CD8-positive, alpha-beta memory T cell (primary cell): Measurements from ENCODE around the gene NKIRAS2. TPM values are rescaled to one million over a fixed set of nuclear protein-coding genes. Genes with fewer than 3 reads are reported as not detected.

Experiments used
- CTCF ChIA-PET: fragments of 350-600 bp; sonication (Branson Sonifier 250); formaldehyde crosslinking; loops from one replicate; lab custom pipeline; 2021; ENCODE audit warnings: antibody characterized with exemption; lab: Charles Lee
- POLR2A ChIA-PET: fragments of 350-600 bp; sonication (Branson Sonifier 250); formaldehyde crosslinking; loops from one replicate; lab custom pipeline; 2021; ENCODE audit warnings: antibody characterized with exemption; lab: Charles Lee
- DNase-seq, 5 donors: peaks; one replicate each; pipeline versions ENCODE4 v3.0.0 to v3.0.0-alpha.2; 2020 to 2022; ENCODE audit warnings: mixed read lengths in 1 of 5
- H3K27ac ChIP-seq: one replicate; pipeline ENCODE4 v1.7.0; 2013; ENCODE audit warnings: low read depth, mild to moderate bottlenecking, low read length, moderate library complexity
- H3K27me3 ChIP-seq: 2 replicates; pipeline ENCODE4 v1.7.0; 2013; ENCODE audit warnings: low read length, mild to moderate bottlenecking; ENCODE audit not compliant: insufficient read depth, poor library complexity, severe bottlenecking
- H3K36me3 ChIP-seq: 2 replicates; pipeline ENCODE4 v1.7.0; 2013; ENCODE audit warnings: mild to moderate bottlenecking, low read length, moderate library complexity; ENCODE audit not compliant: insufficient read depth
- H3K4me1 ChIP-seq: 2 replicates; pipeline ENCODE4 v1.7.0; 2013; ENCODE audit warnings: mild to moderate bottlenecking, low read length, moderate library complexity; ENCODE audit not compliant: insufficient read depth
- H3K4me3 ChIP-seq: 2 replicates; pipeline ENCODE4 v1.7.0; 2013; ENCODE audit warnings: mild to moderate bottlenecking, low read length
- H3K9me3 ChIP-seq: 2 replicates; pipeline ENCODE4 v1.7.0; 2013; ENCODE audit warnings: mild to moderate bottlenecking, low read length
- H3K27ac Mint-ChIP-seq, 8 donors: one replicate each; pipeline ENCODE4 v1.8.0; 2020 to 2021; ENCODE audit warnings: mixed read lengths in 8 of 8, mild to moderate bottlenecking in 6 of 8, inconsistent platforms in 3 of 8, moderate library complexity in 3 of 8
- H3K27me3 Mint-ChIP-seq, 2 donors: one replicate each; pipeline ENCODE4 v1.8.0; 2020 to 2021; ENCODE audit warnings: mixed read lengths in 2 of 2, mild to moderate bottlenecking in 1 of 2, moderate library complexity in 1 of 2
- H3K36me3 Mint-ChIP-seq, 3 donors: one replicate each; pipeline ENCODE4 v1.8.0; 2020 to 2021; ENCODE audit warnings: mixed read lengths in 3 of 3, inconsistent platforms in 1 of 3, mild to moderate bottlenecking in 1 of 3
- H3K4me1 Mint-ChIP-seq, 3 donors: one replicate each; pipeline ENCODE4 v1.8.0; 2020 to 2021; ENCODE audit warnings: mixed read lengths in 3 of 3, inconsistent platforms in 1 of 3, mild to moderate bottlenecking in 1 of 3
- H3K4me3 Mint-ChIP-seq, 7 donors: one replicate each; pipeline ENCODE4 v1.8.0; 2020 to 2021; ENCODE audit warnings: mixed read lengths in 7 of 7, mild to moderate bottlenecking in 6 of 7, moderate library complexity in 4 of 7, inconsistent platforms in 2 of 7
- H3K9me3 Mint-ChIP-seq, 5 donors: one replicate each; pipeline ENCODE4 v1.8.0; 2020 to 2022; ENCODE audit warnings: mixed read lengths in 5 of 5, mild to moderate bottlenecking in 3 of 5, moderate library complexity in 2 of 5, inconsistent platforms in 1 of 5
- polyA plus RNA-seq: library from polyadenylated mRNA; unstranded; fragments of 300-500 nt; fragmentation: Illumina TruSeq; gene quantifications from one replicate; pipeline ENCODE4 v1.2.3, GENCODE V29; 2021
- total RNA-seq, 2 experiments: library from RNA; stranded (reverse); gene quantifications; one replicate each; pipeline ENCODE4 v1.2.3, GENCODE V29; 2021

NKIRAS2 gene
- total RNA-seq (10 to 100 TPM; 29.4 to 31.3 TPM), polyA plus RNA-seq (33.5 TPM)

GRCh38 chr17:42019509-42020404, at the start of gene NKIRAS2:
TSS of gene NKIRAS2 (plus strand) at chr17:42020090. CDS start at chr17:42021578, 1,488 bp downstream.
- ChIA-PET POLR2A (interaction anchor here (0.7 to 1.6 kb wide), 5 partner anchors 54 to 170 kb away, joined by 3 to 9 read pairs (median 3); partner anchors contain the start of genes CNP and DHX58), CTCF (interaction anchor here (0.7 to 1.6 kb wide), 15 partner anchors 8 to 341 kb away, joined by 3 to 10 read pairs (median 4); partner anchors contain the start of gene ODAD4)
- Mint-ChIP-seq H3K4me1 (peaks cover 55 to 69% (median 68%) of the 10 kb centered on the region in 3 donors), H3K36me3 (peaks cover 0 to 48% (median 4%) of the 10 kb centered on the region in 3 donors), H3K4me3 (peak within 1 kb of the TSS; percentile 86 to 100 (median 97)), H3K27ac (peak within 1 kb of the TSS; percentile 74 to 99 (median 90)), H3K9me3 (no peaks in the 10 kb centered on the region), H3K27me3 (peaks cover 0 to 2% of the 10 kb centered on the region in 2 donors)
- H3K27ac ChIP-seq: peak within 1 kb of the TSS; percentile 68
- H3K9me3 ChIP-seq: no peaks in the 10 kb centered on the region
- H3K4me3 ChIP-seq: peak within 1 kb of the TSS; percentile 76
- H3K36me3 ChIP-seq: peaks cover 21% of the 10 kb centered on the region
- H3K4me1 ChIP-seq: peaks cover 54% of the 10 kb centered on the region
- DNase-seq: peak; percentile 86 to 95 (median 92)
- no peaks in the 10 kb centered on the region for H3K27me3 ChIP-seq

DNA sequence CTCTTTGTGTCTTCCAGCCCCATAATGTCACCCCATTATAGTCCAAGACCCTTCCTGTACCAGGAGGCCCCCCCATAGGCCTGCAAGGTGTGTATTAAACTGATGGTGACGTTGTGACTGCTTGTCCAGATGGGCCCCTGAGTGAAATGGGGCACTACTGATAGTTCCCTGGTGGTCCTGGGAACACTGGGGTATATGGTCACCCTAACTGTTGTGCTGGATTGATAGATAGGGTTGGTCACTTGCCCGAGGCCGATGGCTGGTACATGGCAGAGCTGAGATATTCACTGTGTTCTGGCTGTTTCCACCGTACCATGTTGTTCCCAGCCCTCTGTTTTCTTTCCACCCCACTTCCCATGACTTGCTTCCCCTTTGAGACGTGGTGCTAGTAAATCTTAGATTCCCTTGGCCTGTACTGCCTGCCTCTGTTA, 49.0 kb upstream of the NKIRAS2 start:
- H3K27me3 ChIP-seq: no peaks in the 10 kb centered on the region
- DNase-seq: no peak
- peak overlapping the region in 1 of 7 donors; percentile 9 for H3K4me3 Mint-ChIP-seq
- H3K4me3 ChIP-seq: no peak overlapping the region
- peaks cover 13% of the 10 kb centered on the region for H3K4me1 ChIP-seq
- no peaks in the 10 kb centered on the region for H3K27me3 Mint-ChIP-seq
- no peaks in the 10 kb centered on the region for H3K9me3 ChIP-seq
- H3K36me3 ChIP-seq: peaks cover 20% of the 10 kb centered on the region
- CTCF ChIA-PET: no interaction called here
- peaks cover 0 to 60% (median 7%) of the 10 kb centered on the region in 3 donors for H3K36me3 Mint-ChIP-seq
- peaks cover 20 to 45% (median 29%) of the 10 kb centered on the region in 3 donors for H3K4me1 Mint-ChIP-seq
- no peak overlapping the region for H3K27ac ChIP-seq
- H3K9me3 Mint-ChIP-seq: no peaks in the 10 kb centered on the region
- H3K27ac Mint-ChIP-seq: peak overlapping the region in 5 of 8 donors; percentile 31 to 66 (median 51)
- POLR2A ChIA-PET: no interaction called here

GRCh38 chr17:41971721-41972523, 48.0 kb upstream of the NKIRAS2 start:
- no peaks in the 10 kb centered on the region for H3K27me3 Mint-ChIP-seq
- Histone ChIP-seq H3K4me3 (no peak overlapping the region), H3K27ac (no peak overlapping the region), H3K4me1 (peaks cover 13% of the 10 kb centered on the region), H3K36me3 (peaks cover 27% of the 10 kb centered on the region), H3K9me3 (no peaks in the 10 kb centered on the region), H3K27me3 (no peaks in the 10 kb centered on the region)
- H3K27ac Mint-ChIP-seq: peak overlapping the region in 3 of 8 donors; percentile 0 to 87 (median 5)
- no peak for DNase-seq
- peaks cover 0 to 69% (median 11%) of the 10 kb centered on the region in 3 donors for H3K36me3 Mint-ChIP-seq
- H3K9me3 Mint-ChIP-seq: no peaks in the 10 kb centered on the region
- peaks cover 19 to 47% (median 33%) of the 10 kb centered on the region in 3 donors for H3K4me1 Mint-ChIP-seq
- ChIA-PET CTCF (interaction anchor here (1.2 to 1.5 kb wide), 2 partner anchors 9 to 80 kb away, joined by 3 read pairs; no protein-coding TSS in a partner anchor), POLR2A (interaction anchor here (0.5 kb wide), 1 partner anchor 12 kb away, joined by 3 read pairs; no protein-coding TSS in a partner anchor)
- H3K4me3 Mint-ChIP-seq: peak overlapping the region in 1 of 7 donors; percentile 2

GRCh38 chr17:41972571-41973407, 47.1 kb upstream of the NKIRAS2 start:
- Histone ChIP-seq H3K27me3 (no peaks in the 10 kb centered on the region), H3K4me1 (peaks cover 6% of the 10 kb centered on the region), H3K27ac (no peak overlapping the region), H3K36me3 (peaks cover 36% of the 10 kb centered on the region), H3K4me3 (no peak overlapping the region), H3K9me3 (no peaks in the 10 kb centered on the region)
- Mint-ChIP-seq H3K27ac (peak overlapping the region in 4 of 8 donors; percentile 5 to 87 (median 70)), H3K9me3 (no peaks in the 10 kb centered on the region), H3K4me1 (peaks cover 12 to 40% (median 35%) of the 10 kb centered on the region in 3 donors), H3K27me3 (no peaks in the 10 kb centered on the region), H3K4me3 (peak overlapping the region in 1 of 7 donors; percentile 2), H3K36me3 (peaks cover 0 to 77% (median 14%) of the 10 kb centered on the region in 3 donors)
- no peak for DNase-seq
- ChIA-PET CTCF (interaction anchor here (1.2 to 1.5 kb wide), 3 partner anchors 10 to 79 kb away, joined by 3 read pairs; partner anchors contain the start of gene DNAJC7), POLR2A (interaction anchor here (0.5 kb wide), 1 partner anchor 11 kb away, joined by 3 read pairs; no protein-coding TSS in a partner anchor)

DNA sequence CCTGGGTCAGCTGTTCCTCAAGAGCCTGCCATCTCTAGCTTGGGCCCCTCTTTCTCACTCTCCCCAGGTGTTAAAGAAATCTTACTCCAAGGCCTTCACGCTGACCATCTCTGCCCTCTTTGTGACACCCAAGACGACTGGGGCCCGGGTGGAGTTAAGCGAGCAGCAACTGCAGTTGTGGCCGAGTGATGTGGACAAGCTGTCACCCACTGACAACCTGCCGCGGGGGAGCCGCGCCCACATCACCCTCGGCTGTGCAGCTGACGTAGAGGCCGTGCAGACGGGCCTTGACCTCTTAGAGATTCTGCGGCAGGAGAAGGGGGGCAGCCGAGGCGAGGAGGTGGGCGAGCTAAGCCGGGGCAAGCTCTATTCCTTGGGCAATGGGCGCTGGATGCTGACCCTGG, 46.5 kb upstream of the NKIRAS2 start:
- Mint-ChIP-seq H3K36me3 (peaks cover 0 to 80% (median 16%) of the 10 kb centered on the region in 3 donors), H3K27ac (peak overlapping the region in 2 of 8 donors; percentile 5 to 44), H3K27me3 (no peaks in the 10 kb centered on the region), H3K4me3 (no peak overlapping the region), H3K9me3 (no peaks in the 10 kb centered on the region), H3K4me1 (peaks cover 7 to 34% (median 30%) of the 10 kb centered on the region in 3 donors)
- Histone ChIP-seq H3K27ac (no peak overlapping the region), H3K4me3 (no peak overlapping the region), H3K36me3 (peaks cover 37% of the 10 kb centered on the region), H3K4me1 (peaks cover 4% of the 10 kb centered on the region), H3K9me3 (no peaks in the 10 kb centered on the region), H3K27me3 (no peaks in the 10 kb centered on the region)
- POLR2A ChIA-PET: no interaction called here
- CTCF ChIA-PET: interaction anchor here (1.2 kb wide), 1 partner anchor 44 kb away, joined by 3 read pairs; the partner anchor contains the start of gene DNAJC7
- DNase-seq: no peak

DNA sequence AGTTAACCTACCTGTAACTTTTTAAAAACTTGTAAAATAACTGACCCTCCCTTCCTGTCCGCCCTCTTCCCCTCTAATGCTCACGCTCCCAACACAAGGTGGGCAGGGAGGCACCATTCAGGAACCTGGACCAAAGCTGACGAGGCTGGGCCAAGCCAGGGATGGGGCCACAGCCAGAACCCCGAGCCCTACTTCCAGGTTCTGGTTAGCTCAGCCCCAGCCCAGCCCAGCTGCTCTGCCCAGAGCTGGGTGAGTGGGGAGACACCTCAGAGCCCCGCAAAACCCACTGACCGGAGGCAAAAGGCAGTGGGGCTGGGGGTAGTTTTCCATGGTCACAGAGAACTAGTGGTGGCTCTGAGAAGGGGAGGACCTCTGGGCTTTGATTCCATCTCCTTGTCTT, 45.9 kb upstream of the NKIRAS2 start:
- Histone ChIP-seq H3K4me3 (no peak overlapping the region), H3K27ac (no peak overlapping the region), H3K27me3 (no peaks in the 10 kb centered on the region), H3K4me1 (peaks cover 4% of the 10 kb centered on the region), H3K36me3 (peaks cover 37% of the 10 kb centered on the region), H3K9me3 (no peaks in the 10 kb centered on the region)
- ChIA-PET CTCF (interaction anchor here (1.2 to 1.5 kb wide), 2 partner anchors 9 to 44 kb away, joined by 3 read pairs; partner anchors contain the start of gene DNAJC7), POLR2A (no interaction called here)
- Mint-ChIP-seq H3K27ac (peak overlapping the region in 2 of 8 donors; percentile 5 to 47), H3K27me3 (no peaks in the 10 kb centered on the region), H3K4me1 (peaks cover 7 to 28% (median 23%) of the 10 kb centered on the region in 3 donors), H3K9me3 (no peaks in the 10 kb centered on the region), H3K4me3 (no peak overlapping the region), H3K36me3 (peaks cover 0 to 82% (median 16%) of the 10 kb centered on the region in 3 donors)
- no peak for DNase-seq
